Measurements from ENCODE around the gene CENPQ.

CENPQ gene

GRCh38 chr6:49541936-49542335, 78.8 kb downstream of the CENPQ start:
- peak; percentile 79 for DNase-seq

All from NCI-H1105 treated with DMSO at 0.1 percent for 48 hours (cell line).